HG03196 (cell line): ENCODE data around the gene ELK3.

Source experiments
- ATAC-seq: cut with Tn5 transposase; IDR thresholded peaks from one replicate; pipeline ENCODE4 v1.9.1; 2021; ENCODE audit not compliant: unreplicated experiment

Gene ELK3

GRCh38 chr12:96193725-96194575 lies at the start of gene ELK3:
Gene ELK3, plus strand, starts transcription at chr12:96194375.
- peak; percentile 44 for ATAC-seq

- ATAC-seq = no peak
These were observed 47.4 kb upstream of the ELK3 start for GRCh38 chr12:96146747-96147146.

- ATAC-seq = no peak
These were observed 43.7 kb upstream of the ELK3 start for GRCh38 chr12:96150442-96150841.

GRCh38 chr12:96152164-96152563 lies 42.0 kb upstream of the ELK3 start:
- ATAC-seq = no peak

GRCh38 chr12:96153131-96153725 lies 40.9 kb upstream of the ELK3 start:
- no peak for ATAC-seq

- ATAC-seq = no peak
These were observed 39.0 kb upstream of the ELK3 start for GRCh38 chr12:96155181-96155580.

- ATAC-seq = no peak
These were observed 38.4 kb upstream of the ELK3 start for GRCh38 chr12:96155781-96156180.

- no peak for ATAC-seq
These were observed 38.0 kb upstream of the ELK3 start for GRCh38 chr12:96156211-96156610.

- no peak for ATAC-seq
These were observed 36.7 kb upstream of the ELK3 start for GRCh38 chr12:96157427-96157826.

GRCh38 chr12:96164951-96165811 lies 29.0 kb upstream of the ELK3 start:
- ATAC-seq = no peak

GRCh38 chr12:96166765-96167164 lies 27.4 kb upstream of the ELK3 start:
- no peak for ATAC-seq

GRCh38 chr12:96167492-96167891 lies 26.7 kb upstream of the ELK3 start:
- ATAC-seq = no peak

GRCh38 chr12:96170328-96170727 lies 23.8 kb upstream of the ELK3 start:
- ATAC-seq = no peak

- no peak for ATAC-seq
These were observed 23.4 kb upstream of the ELK3 start for GRCh38 chr12:96170762-96171161.

GRCh38 chr12:96171905-96172304 lies 22.3 kb upstream of the ELK3 start:
- no peak for ATAC-seq

GRCh38 chr12:96172981-96173380 lies 21.2 kb upstream of the ELK3 start:
- no peak for ATAC-seq

GRCh38 chr12:96176575-96176974 lies 17.6 kb upstream of the ELK3 start:
- ATAC-seq = no peak

GRCh38 chr12:96177013-96177412 lies 17.2 kb upstream of the ELK3 start:
- ATAC-seq = peak; percentile 58

GRCh38 chr12:96183734-96184370 lies 10.3 kb upstream of the ELK3 start:
- no peak for ATAC-seq

- ATAC-seq = no peak
These were observed 8.3 kb upstream of the ELK3 start for GRCh38 chr12:96185914-96186313.
